ENCODE results near the gene TMA16.
"Not testable (repeated sequence)": the region's sequence is repeated elsewhere in the genome, so short reads cannot be mapped to it uniquely, and the experiment has no call there.

GRCh38 chr4:163447023-163447422 is 47.5 kb upstream of the TMA16 start:
- not testable (repeated sequence) for TF ChIP-seq POLR2A, CTCF (IDR thresholded peaks at IDR 0.05)

All from heart left ventricle (tissue), 13 donors.